HepG2 (cell line): ENCODE results near the gene RASL10B. TPM values are rescaled to one million over a fixed set of nuclear protein-coding genes. Genes with fewer than 3 reads are reported as not detected.

ENCODE experiments used
- CBFB ChIP-seq: sonication (generic); formaldehyde crosslinking; IDR thresholded peaks from 2 replicates; pipeline ENCODE4 v1.4.0; 2020; ENCODE audit warnings: missing genetic modification reagents
- DMAP1 ChIP-seq: IDR thresholded peaks from 2 replicates; pipeline ENCODE4 v1.6.1; 2016
- FOSL2 ChIP-seq: sonication (generic); formaldehyde crosslinking; IDR thresholded peaks from 2 replicates; pipeline ENCODE4 v1.4.0; 2020; ENCODE audit warnings: missing genetic modification reagents
- GATAD1 ChIP-seq: IDR thresholded peaks from 2 replicates; pipeline ENCODE4 v1.6.1; 2016; ENCODE audit warnings: missing genetic modification reagents, missing compliant biosample characterization
- MED13 ChIP-seq: sonication (generic); formaldehyde crosslinking; IDR thresholded peaks from 2 replicates; pipeline ENCODE4 v1.5.0; 2020; ENCODE audit warnings: missing genetic modification reagents
- SIX4 ChIP-seq: sonication (generic); formaldehyde crosslinking; IDR thresholded peaks from 2 replicates; pipeline ENCODE4 v1.4.0; 2020; ENCODE audit warnings: missing genetic modification reagents
- ZBTB40 ChIP-seq, 2 experiments: fragments of 450-650 bp in 1 of 2; sonication (generic) in 1 of 2; formaldehyde crosslinking in 1 of 2; IDR thresholded peaks; 2 replicates each; pipeline versions ENCODE4 v1.6.1 to v1.8.0; 2016 to 2022; ENCODE audit warnings: antibody characterized with exemption in 1 of 2, mild to moderate bottlenecking in 1 of 2, missing genetic modification reagents in 1 of 2
- ZMAT5 ChIP-seq: sonication (generic); formaldehyde crosslinking; IDR thresholded peaks from 2 replicates; pipeline ENCODE4 v1.5.0; 2020; ENCODE audit warnings: mild to moderate bottlenecking, low read depth, missing genetic modification reagents, borderline replicate concordance
- ZMYM2 ChIP-seq: sonication (generic); formaldehyde crosslinking; IDR thresholded peaks from 2 replicates; pipeline ENCODE4 v1.8.0; 2022; ENCODE audit warnings: mild to moderate bottlenecking, missing genetic modification reagents
- ZNF556 ChIP-seq: sonication (generic); formaldehyde crosslinking; IDR thresholded peaks from 2 replicates; pipeline ENCODE4 v1.4.0; 2020; ENCODE audit warnings: mild to moderate bottlenecking, missing genetic modification reagents, borderline replicate concordance
- polyA plus RNA-seq, 8 experiments: library from polyadenylated mRNA; depleted of rRNA in 3 of 8; stranded (reverse) in 7 of 8; unstranded in 1 of 8; fragments of >200 nt; fragmentation: Illumina TruSeq in 4 of 8; extraction: Trizol in 4 of 8; gene quantifications; 2 replicates each; pipeline versions ENCODE4 v1.2.1 to v1.2.3, GENCODE V29; 2011 to 2016; ENCODE audit warnings: low read depth in 4 of 8, missing spikeins in 1 of 8, mixed read lengths in 1 of 8; ENCODE audit not compliant: insufficient read depth in 1 of 8
- total RNA-seq, 5 experiments: library from RNA; depleted of rRNA; stranded (reverse); fragments of >200 nt; fragmentation: Illumina TruSeq; extraction: Trizol; gene quantifications; 2 replicates each; pipeline ENCODE4 v1.2.3, GENCODE V29; 2016; ENCODE audit warnings: low read depth in 1 of 5
- TF ChIP-seq, protein P1 (sequence below): sonication (generic); formaldehyde crosslinking; IDR thresholded peaks from 2 replicates; pipeline ENCODE4 v1.5.0; 2020; ENCODE audit warnings: mild to moderate bottlenecking, missing genetic modification reagents, borderline replicate concordance

The RASL10B gene
- total and polyA plus RNA-seq, 2 of the 13 experiments (the other 11 are each of a cell fraction or from before 2014, with no cell fraction given), result 8.8 to 11.0 TPM

- TF ChIP-seq, protein P1, sequence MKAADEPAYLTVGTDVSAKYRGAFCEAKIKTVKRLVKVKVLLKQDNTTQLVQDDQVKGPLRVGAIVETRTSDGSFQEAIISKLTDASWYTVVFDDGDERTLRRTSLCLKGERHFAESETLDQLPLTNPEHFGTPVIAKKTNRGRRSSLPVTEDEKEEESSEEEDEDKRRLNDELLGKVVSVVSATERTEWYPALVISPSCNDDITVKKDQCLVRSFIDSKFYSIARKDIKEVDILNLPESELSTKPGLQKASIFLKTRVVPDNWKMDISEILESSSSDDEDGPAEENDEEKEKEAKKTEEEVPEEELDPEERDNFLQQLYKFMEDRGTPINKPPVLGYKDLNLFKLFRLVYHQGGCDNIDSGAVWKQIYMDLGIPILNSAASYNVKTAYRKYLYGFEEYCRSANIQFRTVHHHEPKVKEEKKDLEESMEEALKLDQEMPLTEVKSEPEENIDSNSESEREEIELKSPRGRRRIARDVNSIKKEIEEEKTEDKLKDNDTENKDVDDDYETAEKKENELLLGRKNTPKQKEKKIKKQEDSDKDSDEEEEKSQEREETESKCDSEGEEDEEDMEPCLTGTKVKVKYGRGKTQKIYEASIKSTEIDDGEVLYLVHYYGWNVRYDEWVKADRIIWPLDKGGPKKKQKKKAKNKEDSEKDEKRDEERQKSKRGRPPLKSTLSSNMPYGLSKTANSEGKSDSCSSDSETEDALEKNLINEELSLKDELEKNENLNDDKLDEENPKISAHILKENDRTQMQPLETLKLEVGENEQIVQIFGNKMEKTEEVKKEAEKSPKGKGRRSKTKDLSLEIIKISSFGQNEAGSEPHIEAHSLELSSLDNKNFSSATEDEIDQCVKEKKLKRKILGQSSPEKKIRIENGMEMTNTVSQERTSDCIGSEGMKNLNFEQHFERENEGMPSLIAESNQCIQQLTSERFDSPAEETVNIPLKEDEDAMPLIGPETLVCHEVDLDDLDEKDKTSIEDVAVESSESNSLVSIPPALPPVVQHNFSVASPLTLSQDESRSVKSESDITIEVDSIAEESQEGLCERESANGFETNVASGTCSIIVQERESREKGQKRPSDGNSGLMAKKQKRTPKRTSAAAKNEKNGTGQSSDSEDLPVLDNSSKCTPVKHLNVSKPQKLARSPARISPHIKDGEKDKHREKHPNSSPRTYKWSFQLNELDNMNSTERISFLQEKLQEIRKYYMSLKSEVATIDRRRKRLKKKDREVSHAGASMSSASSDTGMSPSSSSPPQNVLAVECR (CRISPR knock-in tag), result peak; percentile 74; the same call in 1 of the 2 replicates
- TF ChIP-seq ZMAT5 (no peak), ZNF556 (CRISPR knock-in tag) (peak; percentile 90), ZMYM2 (CRISPR knock-in tag) (peak; percentile 18; the same call in 1 of the 2 replicates), DMAP1 (CRISPR knock-in tag) (peak; percentile 46; the same call in 1 of the 2 replicates), SIX4 (CRISPR knock-in tag) (no peak), GATAD1 (CRISPR knock-in tag) (peak; percentile 61; the same call in 1 of the 2 replicates), CBFB (CRISPR knock-in tag) (peak; percentile 71), ZBTB40 (IDR thresholded peaks at IDR 0.05) (no peak), ZBTB40 (CRISPR knock-in tag; IDR thresholded peaks at IDR 0.05) (no peak; the same call in 1 of the 2 replicates), MED13 (peak; percentile 59; the same call in 1 of the 2 replicates), FOSL2 (CRISPR knock-in tag) (peak; percentile 5; the same call in 1 of the 2 replicates)
These were observed 32.9 kb downstream of the RASL10B start (continued) for GRCh38 chr17:35764123-35764991.
